Endothelial cell of umbilical vein (primary cell): ENCODE measurements around the gene AOC2. TPM values are rescaled to one million over a fixed set of nuclear protein-coding genes. Genes with fewer than 3 reads are reported as not detected.
A peak's percentile ranks its signal among the peaks of the same experiment; 100 is the strongest.

Experiments used
- BruUV-seq: library from RNA; stranded (reverse); fragments of 400-500 nt; replicated peaks from 2 replicates; lab custom pipeline; 2021; lab: Mats Ljungman, UMichigan
- CTCF ChIA-PET: fragments of 300-600, 350-600 bp; sonication (Branson Sonifier 250); formaldehyde crosslinking; loops from one replicate; lab custom pipeline; 2021; ENCODE audit warnings: antibody characterized with exemption, inconsistent platforms; lab: Charles Lee
- POLR2A ChIA-PET: fragments of 300-600, 350-600 bp; sonication (Branson Sonifier 250); formaldehyde crosslinking; loops from one replicate; lab custom pipeline; 2021; ENCODE audit warnings: antibody characterized with exemption, inconsistent platforms; lab: Charles Lee
- DNase-seq: peaks from one replicate; pipeline ENCODE4 v3.0.0-alpha.2; 2011; ENCODE audit warnings: low read depth, low spot score
- FAIRE-seq: peaks from 2 replicates; lab custom pipeline; 2011; peaks lifted over from hg19 to GRCh38; lab: Jason Lieb, UNC
- H2AFZ ChIP-seq: 2 replicates; pipeline ENCODE4 v1.6.0; 2012; ENCODE audit warnings: low read depth, low read length, control low read depth, inconsistent platforms
- H3K27ac ChIP-seq: 2 replicates; pipeline ENCODE4 v1.5.1; 2011; ENCODE audit warnings: low read depth, mild to moderate bottlenecking, control low read depth, low read length, moderate library complexity; ENCODE audit not compliant: insufficient read depth
- H3K27me3 ChIP-seq, 2 experiments: 2 replicates each; pipeline versions ENCODE4 v1.6.0 to v1.6.1; 2011; ENCODE audit warnings: low read length in 2 of 2, mixed read lengths in 1 of 2; ENCODE audit not compliant: control insufficient read depth in 2 of 2, insufficient read depth in 2 of 2
- H3K36me3 ChIP-seq, 2 experiments: 2 replicates in 1 of 2; 3 replicates in 1 of 2; pipeline ENCODE4 v1.5.1; 2011; ENCODE audit warnings: low read length in 2 of 2, mild to moderate bottlenecking in 1 of 2, moderate library complexity in 1 of 2; ENCODE audit not compliant: control insufficient read depth in 2 of 2, insufficient read depth in 2 of 2; ENCODE audit errors: extremely low read depth in 1 of 2
- H3K4me1 ChIP-seq: 3 replicates; pipeline ENCODE4 v1.5.1; 2011; ENCODE audit warnings: mild to moderate bottlenecking, low read length; ENCODE audit not compliant: control insufficient read depth, insufficient read depth; ENCODE audit errors: extremely low read depth
- H3K4me2 ChIP-seq: 2 replicates; pipeline ENCODE4 v1.6.1; 2011; ENCODE audit warnings: low read length, control low read depth, mixed read lengths; ENCODE audit not compliant: insufficient read depth
- H3K4me3 ChIP-seq, 3 experiments: fragments of 200-600 bp in 1 of 3; sonication (generic), shearing (Covaris generic) in 1 of 3; replicated peaks in 1 of 3; 2 replicates each; pipeline ENCODE4 v1.5.1; 2011 to 2016; ENCODE audit warnings: control low read depth in 3 of 3, low read length in 3 of 3, mild to moderate bottlenecking in 2 of 3, inconsistent platforms in 1 of 3, low read depth in 1 of 3, moderate library complexity in 1 of 3; ENCODE audit not compliant: insufficient read depth in 1 of 3
- H3K79me2 ChIP-seq: 2 replicates; pipeline ENCODE4 v1.6.0; 2012; ENCODE audit warnings: low read length, inconsistent platforms; ENCODE audit not compliant: control insufficient read depth, insufficient read depth
- H3K9ac ChIP-seq: replicated peaks from 2 replicates; pipeline ENCODE3; 2011; ENCODE audit warnings: low read length, control low read depth; ENCODE audit not compliant: insufficient read depth; ENCODE audit errors: extremely low read depth
- H3K9me1 ChIP-seq: replicated peaks from 3 replicates; pipeline ENCODE4 v1.6.0; 2011; ENCODE audit warnings: mild to moderate bottlenecking, low read length; ENCODE audit not compliant: control insufficient read depth, insufficient read depth; ENCODE audit errors: extremely low read depth
- H3K9me3 ChIP-seq: replicated peaks from 2 replicates; pipeline ENCODE4 v1.5.1; 2012; ENCODE audit warnings: low read length, inconsistent platforms; ENCODE audit not compliant: control insufficient read depth, insufficient read depth
- H4K20me1 ChIP-seq: replicated peaks from 2 replicates; pipeline ENCODE3; 2011; ENCODE audit warnings: mild to moderate bottlenecking, low read length; ENCODE audit not compliant: control insufficient read depth, insufficient read depth; ENCODE audit errors: extremely low read depth
- POLR2AphosphoS5 ChIP-seq: IDR thresholded peaks from 2 replicates; pipeline ENCODE4 v1.6.1; 2012; ENCODE audit warnings: low read depth, mild to moderate bottlenecking, control low read depth, low read length, moderate library complexity; ENCODE audit not compliant: insufficient read depth
- dilution Hi-C: fragments of 300-500 bp; cut with MboI; formaldehyde crosslinking; loops from one replicate; pipeline ENCODE4 v1.15.0; 2019; ENCODE audit warnings: low sequenced_read_pairs; ENCODE audit not compliant: extremely low pct_ligation_motif_present
- intact Hi-C: fragments of 100-400 bp; cut with micrococcal nuclease; formaldehyde crosslinking; loops from one replicate; pipeline ENCODE4 v1.10.0; 2022
- polyA plus RNA-seq, 4 experiments: library from polyadenylated mRNA; depleted of rRNA in 3 of 4; stranded (reverse) in 3 of 4; unstranded in 1 of 4; fragments of >200 nt; gene quantifications; 2 replicates each; pipeline versions ENCODE4 v1.2.1 to v1.2.3, GENCODE V29; 2011 to 2012; ENCODE audit warnings: missing spikeins in 1 of 4
- total RNA-seq: library from RNA; stranded (reverse); gene quantifications from 2 replicates; pipeline ENCODE4 v1.2.3, GENCODE V29; 2021
- TF ChIP-seq, protein P1 (sequence below), 2 donors: IDR thresholded peaks; 1 replicate in 1 of 2; 2 replicates in 1 of 2; pipeline ENCODE4 v1.5.1; 2011; ENCODE audit warnings: low read length in 2 of 2, mild to moderate bottlenecking in 2 of 2, moderate library complexity in 2 of 2, control low read depth in 1 of 2, inconsistent platforms in 1 of 2, low read depth in 1 of 2; ENCODE audit not compliant: insufficient read depth in 1 of 2; ENCODE audit errors: extremely low read depth in 1 of 2

The AOC2 gene
- total and polyA plus RNA-seq, 2 donors (not counting 3 experiments of a cell fraction or from before 2014, with no cell fraction given) = 0.62 to 1.9 TPM

DNA sequence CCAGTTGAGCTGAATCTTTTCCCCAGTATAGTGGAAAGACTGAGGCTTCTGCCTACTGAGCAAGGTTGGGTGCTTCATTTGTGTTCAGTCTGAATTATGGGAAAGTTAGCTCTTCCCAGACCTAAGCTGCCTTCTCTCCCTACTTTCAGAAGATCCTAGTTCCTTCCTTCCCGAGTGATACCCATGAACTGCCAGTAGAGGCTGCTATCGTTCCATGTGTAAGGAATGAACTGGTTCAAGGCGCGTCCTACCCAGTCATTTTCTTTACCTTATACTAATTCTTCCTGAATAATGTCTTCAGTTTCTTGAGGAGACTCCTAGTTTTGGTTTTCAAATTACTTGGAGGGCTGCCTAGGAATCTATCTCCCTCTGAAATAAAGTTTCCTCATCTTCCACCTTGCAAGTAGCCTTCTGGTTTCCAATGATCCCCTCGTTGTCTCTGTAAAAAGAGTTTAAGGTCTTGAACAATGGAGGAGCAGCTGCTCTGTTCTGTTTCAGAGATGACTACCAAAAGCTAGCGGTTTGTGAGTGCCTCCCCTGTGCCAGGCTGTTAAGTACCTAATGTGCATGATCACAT is 934 bp upstream of the AOC2 start:
- Histone ChIP-seq H3K27ac (no peak overlapping the region), H4K20me1 (peaks cover 2% of the 10 kb centered on the region), H3K36me3 (peaks cover 24 to 41% of the 10 kb centered on the region in 2 experiments), H3K9me3 (no peaks in the 10 kb centered on the region), H3K9me1 (no peaks in the 10 kb centered on the region), H3K27me3 (no peaks in the 10 kb centered on the region), H3K4me3 (no peak overlapping the region), H3K79me2 (no peaks in the 10 kb centered on the region), H2AFZ (no peak overlapping the region), H3K9ac (no peak overlapping the region), H3K4me2 (no peak overlapping the region), H3K4me1 (no peaks in the 10 kb centered on the region)
- intact Hi-C loops (loop anchor here (1.0 kb wide), 3 partner anchors 86 to 155 kb away; partner anchors contain the start of gene RPL27), dilution Hi-C loops (no loop called here)
- POLR2A ChIA-PET = no interaction called here
- DNase-seq (peak; percentile 69), FAIRE-seq (peak; percentile 89)
- TF ChIP-seq, protein P1, sequence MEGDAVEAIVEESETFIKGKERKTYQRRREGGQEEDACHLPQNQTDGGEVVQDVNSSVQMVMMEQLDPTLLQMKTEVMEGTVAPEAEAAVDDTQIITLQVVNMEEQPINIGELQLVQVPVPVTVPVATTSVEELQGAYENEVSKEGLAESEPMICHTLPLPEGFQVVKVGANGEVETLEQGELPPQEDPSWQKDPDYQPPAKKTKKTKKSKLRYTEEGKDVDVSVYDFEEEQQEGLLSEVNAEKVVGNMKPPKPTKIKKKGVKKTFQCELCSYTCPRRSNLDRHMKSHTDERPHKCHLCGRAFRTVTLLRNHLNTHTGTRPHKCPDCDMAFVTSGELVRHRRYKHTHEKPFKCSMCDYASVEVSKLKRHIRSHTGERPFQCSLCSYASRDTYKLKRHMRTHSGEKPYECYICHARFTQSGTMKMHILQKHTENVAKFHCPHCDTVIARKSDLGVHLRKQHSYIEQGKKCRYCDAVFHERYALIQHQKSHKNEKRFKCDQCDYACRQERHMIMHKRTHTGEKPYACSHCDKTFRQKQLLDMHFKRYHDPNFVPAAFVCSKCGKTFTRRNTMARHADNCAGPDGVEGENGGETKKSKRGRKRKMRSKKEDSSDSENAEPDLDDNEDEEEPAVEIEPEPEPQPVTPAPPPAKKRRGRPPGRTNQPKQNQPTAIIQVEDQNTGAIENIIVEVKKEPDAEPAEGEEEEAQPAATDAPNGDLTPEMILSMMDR (IDR thresholded peaks at IDR 0.05; ENCODE audit: extremely low read depth in 1 of 2, insufficient read depth in 1 of 2, low read depth in 1 of 2, low read length in 2 of 2) = peak; percentile 91 to 92
- TF ChIP-seq POLR2AphosphoS5 = no peak
- CTCF ChIA-PET = interaction anchor here (0.6 to 8.9 kb wide), 20 partner anchors 10 to 154 kb away, joined by 3 to 132 read pairs (median 4); partner anchors contain the start of genes PSME3 and RPL27
- BruUV-seq = no TSS peak
